D341Med (cell line): ENCODE results near the gene ATP1B1.
A peak's percentile ranks its signal among the peaks of the same experiment; 100 is the strongest.

Experiments used
- DNase-seq: peaks from one replicate; pipeline ENCODE4 v3.0.0; 2012; ENCODE audit warnings: low spot score

Gene ATP1B1

DNA sequence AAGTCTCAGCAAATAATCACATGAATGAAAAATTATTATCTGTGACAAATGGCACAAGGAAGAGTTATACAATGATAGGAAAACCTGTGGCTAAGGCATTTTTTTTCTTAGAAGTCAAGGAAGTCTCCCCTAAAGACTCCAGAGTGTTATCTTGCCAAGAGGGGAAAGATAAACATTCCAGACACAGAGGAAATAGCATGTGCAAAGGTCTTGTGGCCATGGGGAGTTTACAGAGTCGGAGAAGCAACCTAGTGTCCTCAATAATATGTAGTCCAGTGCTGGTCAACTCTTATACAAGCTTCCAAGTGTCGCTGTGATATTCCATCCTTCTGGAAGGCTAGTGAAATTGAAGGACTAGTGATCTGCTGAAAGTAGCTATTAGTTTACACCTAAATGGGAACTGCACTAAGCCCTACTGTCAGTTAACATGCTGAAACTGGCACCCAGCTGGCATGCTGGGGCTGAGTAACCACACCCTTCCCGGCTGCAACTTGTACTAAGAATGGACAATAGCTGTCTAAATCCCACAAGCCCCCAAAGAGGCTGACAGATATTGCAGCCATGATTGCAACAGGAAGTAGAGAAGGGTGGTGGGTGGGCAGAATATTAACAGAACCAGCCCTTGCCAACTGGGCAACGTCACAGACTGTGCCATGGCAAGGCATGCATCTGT lies 11.5 kb upstream of the ATP1B1 start:
- no peak for DNase-seq

DNA sequence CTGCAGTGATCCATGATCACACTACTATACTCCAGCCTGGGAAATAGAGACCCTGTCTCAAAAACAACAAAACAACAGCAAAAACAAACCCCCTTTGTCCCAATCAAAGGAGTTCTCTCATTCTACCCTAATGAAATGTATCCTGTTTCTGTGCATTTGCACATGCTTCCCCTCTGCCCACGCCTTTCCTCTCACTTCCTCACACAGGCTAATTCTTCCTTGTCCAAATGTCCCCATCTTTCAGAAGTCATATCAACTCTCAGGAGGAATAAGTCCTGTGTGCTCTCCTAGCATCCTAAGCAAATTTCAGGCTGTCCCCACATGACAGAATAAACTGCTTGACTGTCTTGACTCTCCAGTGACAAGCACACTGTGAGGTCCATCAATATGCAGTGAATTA lies 8.1 kb upstream of the ATP1B1 start:
- no peak for DNase-seq

DNA sequence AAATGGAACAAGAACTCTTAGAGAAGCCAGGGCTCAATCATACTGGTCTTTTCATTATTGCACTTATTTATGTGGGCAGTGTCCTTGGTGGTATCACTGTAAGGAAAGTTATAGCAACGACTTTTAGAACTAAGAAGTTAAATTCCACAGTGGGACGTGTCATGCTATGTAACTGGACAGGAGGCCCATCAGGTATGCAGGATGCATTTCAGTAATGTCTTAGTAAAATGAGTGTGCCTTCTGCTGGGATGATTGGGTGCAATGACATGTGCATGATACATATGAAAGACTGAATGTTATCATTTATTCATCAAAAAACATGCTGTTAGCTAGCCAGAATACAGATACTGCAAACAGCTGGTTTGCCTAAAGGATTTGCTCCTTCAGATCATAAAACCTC lies 6.9 kb upstream of the ATP1B1 start:
- no peak for DNase-seq

DNA sequence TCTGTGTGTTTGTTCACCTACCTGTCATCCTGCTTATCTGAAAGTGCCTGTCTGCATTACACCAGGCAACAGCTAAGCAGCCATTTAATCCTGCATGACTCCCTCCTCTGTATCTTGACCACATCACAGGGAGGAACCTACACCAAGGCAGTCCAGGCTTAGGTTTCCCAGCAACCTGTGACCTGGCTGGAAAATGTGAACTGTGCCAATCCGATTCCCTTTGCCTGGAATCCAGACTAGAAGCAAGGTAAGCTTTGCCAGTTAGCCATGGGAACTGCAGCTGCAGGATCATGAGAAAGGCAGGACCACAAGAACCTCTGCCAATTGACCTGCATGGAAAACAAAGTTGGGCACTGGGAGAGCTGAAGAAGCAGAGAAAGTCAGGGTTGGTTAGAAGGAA lies 6.3 kb upstream of the ATP1B1 start:
- DNase-seq: no peak

DNA sequence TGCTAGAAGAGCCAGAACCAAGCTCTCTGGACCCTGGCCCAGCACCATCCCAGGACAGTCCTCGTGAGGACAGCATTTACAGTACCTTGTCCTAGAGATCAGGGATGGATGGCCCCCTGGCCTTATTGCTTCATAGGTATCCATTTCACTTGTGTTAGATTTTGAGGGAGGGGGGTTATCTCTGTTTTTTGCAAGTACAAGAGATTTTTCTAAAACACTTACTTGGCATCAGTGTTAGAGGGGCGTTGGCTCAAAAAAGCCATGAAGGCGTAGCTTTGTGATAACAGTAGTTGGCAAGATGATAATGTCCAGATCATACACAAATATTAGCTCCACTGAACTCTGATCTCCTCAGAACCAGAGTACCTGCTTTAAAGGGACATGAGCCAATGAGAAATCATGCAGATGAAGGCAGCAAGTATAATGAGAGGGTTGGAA lies 5.8 kb upstream of the ATP1B1 start:
- DNase-seq: no peak

DNA sequence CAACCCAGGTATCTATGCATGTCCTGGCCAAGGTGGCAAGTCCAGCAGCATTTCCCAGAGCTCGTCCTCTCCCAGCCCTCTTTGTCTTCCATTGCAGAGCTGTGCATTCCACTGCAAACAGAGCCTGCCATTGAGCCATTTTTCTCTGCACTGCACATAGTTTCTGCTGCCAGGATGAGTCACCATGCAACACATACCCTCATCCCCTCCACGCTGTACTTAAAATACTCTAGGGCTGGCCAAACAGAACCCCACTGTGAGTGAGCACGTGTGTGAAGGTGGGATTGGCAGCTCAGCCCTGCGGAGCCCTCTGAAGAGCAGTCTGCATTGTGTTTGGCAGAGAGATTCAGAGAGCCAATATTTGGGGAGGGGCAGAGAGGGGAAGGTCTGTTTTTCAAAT lies 3.9 kb upstream of the ATP1B1 start:
- no peak for DNase-seq

DNA sequence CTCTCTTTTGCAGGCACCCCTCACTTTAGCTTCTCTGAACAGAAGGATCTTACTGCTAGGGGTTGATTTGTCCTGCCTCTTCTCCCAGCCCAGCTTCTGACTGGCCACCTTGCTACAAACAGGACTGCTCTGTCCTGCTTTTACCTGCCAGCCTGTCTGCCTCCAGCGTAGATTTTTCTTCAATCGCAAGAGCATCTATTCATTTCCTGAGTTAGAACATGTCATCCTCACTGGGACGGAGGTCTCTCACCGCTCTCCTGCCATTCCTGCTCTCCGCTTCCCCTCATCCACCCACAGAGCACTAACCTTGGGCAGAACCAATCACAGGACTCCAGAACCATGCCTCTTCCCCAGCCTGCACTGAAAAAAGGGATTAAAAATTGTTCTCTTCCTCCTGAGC lies 3.5 kb upstream of the ATP1B1 start:
- no peak for DNase-seq

DNA sequence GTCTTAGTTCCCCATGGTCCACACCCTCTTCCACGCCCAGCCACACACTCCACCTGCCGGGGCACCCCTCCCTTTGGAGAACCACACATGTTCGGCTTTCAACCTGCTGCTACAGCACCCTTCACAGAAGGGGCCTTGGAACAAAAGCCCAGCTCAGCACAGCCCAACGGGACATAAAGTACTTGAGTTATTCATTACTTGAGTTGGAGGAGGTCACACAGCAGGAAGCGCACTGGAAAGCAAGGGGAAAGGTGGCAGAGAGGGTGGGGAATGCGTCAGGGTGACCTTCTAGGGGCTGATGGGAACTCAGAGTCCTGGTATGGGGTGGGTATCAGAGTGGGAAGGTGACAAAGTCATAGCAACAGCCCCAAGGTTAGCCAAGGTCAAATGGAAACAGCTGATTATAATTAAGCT lies 3.0 kb upstream of the ATP1B1 start:
- DNase-seq: no peak

DNA sequence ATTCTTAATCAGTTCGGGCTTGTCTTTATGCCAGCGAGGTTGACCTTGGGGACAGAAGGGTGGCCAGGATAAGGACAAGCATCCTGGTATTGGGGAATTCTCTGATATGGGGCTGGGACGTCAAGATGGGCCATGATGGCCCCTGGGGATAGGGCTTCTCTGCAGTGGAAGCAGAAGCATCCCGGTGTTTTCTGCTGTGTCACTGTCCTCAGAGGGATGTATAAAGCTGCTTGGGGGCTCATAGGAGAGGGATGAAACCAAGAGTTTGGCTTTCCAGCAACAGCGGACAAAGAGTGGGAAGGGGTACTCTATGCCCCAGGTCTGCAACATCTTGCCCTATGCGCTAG lies 1.4 kb upstream of the ATP1B1 start:
- DNase-seq: no peak

DNA sequence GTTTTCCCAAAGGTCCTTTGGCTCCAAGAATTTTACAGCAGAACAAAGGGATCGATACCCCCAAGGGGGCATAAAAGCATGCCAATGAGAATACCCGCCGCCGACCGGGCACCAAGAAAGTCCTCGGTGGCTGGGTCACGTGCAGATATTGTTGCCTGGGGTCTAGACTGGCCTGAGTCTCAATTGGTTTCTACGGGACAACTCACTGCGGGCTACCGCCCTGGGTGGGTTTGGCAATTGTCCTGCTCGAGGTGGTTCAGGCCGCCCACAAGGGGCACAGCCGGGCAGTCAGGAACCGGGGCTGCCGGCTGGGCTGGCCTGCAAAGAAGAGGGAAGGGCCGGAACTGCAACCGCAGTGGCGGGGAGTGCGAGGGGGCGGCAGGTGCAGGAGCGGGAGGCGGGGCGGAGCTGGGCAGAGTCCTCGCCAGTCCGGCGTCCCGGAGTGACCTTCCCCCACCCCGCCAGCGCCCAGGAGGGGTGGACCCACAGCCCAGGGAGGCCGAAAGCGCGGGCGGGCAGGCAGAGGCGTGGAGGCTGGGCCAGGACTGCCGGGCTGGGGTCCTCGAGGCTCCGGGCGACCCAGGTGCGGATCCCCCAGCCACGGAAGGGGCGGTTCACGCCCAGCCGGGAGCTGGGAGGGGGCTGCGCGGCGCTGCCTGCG lies 926 bp upstream of the ATP1B1 start:
- DNase-seq: no peak

DNA sequence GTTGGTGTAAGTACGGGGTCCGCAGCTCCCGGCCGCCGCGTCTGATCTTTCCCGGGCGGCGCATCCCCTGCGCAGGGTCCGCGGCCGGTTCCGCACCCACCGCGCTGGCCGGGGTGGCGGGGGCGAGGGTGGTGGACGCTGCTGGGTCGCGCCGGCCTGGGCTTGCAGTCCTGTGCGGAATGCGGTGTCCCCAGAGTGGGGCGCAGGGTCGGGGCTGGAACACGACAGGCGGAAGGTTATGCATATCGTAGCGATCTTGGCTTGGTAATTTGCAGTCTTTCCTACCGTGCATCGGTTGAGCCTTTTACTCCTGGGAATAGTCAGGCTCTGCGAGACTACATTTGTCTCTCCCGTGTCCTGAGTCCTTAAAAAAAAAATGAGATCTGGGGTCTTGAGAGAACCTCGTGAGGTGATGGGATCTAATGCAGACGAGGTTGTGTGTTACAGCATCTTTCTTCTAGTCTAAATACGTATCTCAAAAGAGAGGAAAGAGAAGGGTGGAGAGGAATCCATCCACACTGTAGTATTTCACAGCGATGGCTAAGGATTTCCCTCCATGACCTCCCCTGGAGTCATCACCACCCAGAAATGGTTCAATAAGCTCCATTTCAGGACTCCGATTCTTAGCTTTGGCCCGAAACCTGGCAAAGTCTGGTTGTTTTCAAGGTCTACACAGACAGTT lies 572 bp downstream of the ATP1B1 start:
- DNase-seq: no peak

DNA sequence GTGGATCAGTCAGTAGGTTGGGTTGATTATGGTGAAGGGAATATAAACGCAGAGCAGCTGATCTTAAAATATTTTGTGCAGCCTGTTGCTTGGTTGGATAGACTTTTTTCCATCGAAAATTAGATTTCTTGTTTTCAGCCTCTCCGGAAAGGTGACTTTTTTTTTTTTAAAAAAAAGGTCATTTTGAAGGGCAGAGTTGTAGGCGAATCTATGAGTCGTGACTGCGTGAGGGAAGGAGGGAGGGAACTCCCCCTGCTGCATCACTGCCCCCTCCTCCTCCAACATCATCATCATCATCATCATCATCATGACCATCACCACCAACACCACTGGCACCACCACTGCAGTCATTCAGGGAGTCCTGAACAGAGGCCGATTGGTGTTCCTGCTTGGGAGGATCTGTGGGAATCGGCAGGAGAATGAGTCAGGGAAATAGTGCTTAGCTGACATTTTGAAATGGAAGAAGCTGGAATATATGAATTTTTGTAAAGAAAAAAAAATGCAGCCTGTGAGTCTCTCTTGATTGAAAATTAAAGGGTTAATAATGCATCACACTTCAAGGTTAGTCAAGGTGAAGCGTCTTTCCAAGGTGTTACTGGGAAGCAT lies 1.2 kb downstream of the ATP1B1 start:
- no peak for DNase-seq

DNA sequence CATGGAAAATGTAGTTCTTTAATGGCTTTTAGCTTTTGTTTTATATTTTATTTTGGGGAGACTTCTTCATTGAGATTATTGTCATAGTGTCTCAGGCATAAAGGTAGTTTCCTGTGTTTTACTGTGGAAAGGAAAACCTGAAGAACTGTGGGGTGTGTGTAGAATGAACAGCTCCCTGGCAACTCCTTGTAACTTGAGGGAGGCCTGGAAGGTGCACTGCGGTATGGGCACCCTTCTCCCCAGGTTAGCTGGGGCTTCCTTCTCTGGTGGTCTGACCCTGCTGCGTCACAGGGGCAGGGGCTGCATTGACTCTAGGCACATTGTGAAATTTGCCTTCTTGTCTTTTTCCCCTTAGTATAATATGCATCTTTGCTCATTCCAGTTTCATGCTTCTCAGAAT lies 1.7 kb downstream of the ATP1B1 start:
- no peak for DNase-seq

DNA sequence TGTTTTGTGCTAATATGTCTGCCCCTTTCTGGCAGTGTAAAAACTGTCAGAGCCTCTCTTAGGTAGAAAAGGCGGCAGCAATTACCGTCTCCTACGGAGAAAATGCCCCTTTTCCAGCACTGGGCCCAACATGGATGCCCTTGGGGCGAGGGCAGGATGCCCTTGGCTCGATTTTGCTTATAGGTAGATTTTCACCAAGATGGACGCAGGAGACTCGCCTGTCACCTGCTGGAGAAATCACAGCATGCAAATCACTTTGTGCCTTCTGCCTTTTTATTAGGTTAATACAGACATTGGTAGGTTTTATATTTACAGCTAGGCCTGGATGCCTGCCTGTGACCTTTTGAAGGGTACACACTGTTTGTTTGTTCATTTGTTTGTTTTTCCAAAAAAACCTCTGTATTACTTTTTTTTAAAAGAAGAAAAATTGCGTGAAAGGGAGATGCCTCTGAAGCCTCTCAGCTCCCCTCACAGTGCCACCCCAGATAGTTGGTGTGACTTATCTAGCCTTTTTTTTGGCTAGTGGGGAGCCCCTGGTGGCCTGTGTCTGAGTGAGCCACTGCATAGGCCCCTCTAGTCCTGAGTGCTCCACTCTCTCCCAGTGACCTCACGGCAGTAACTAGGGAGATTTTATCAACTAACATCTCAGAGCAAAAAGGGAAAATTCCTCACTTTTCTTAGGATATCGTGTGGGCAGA lies 2.5 kb downstream of the ATP1B1 start:
- peak; percentile 39 for DNase-seq

DNA sequence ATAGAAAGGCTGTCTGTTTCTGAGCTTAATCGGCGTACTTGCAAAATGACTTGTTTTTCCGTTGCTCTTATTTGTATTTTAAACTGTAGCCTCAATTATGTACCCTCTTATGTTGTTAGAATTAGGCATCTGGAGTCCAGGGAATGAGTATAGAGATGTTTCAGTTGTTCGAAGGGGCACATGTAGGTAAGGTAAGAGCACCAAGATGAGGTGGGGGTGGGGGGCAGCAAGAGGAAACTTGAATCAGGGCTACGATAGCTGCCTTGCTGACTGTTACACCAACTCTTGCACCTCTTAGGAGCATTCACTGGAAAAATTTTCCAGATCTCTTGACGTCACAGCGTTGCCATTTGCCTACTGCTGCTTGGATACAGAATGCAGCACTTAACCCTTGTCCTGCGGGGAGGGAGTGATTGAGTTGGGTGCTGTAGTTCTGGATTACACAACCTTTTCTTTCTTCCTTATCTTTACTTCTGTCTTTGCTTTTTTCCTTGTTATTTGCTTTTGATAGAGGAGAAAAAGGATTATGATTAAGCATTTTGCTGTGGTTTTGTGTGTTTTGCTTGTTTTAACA lies 3.2 kb downstream of the ATP1B1 start:
- no peak for DNase-seq

DNA sequence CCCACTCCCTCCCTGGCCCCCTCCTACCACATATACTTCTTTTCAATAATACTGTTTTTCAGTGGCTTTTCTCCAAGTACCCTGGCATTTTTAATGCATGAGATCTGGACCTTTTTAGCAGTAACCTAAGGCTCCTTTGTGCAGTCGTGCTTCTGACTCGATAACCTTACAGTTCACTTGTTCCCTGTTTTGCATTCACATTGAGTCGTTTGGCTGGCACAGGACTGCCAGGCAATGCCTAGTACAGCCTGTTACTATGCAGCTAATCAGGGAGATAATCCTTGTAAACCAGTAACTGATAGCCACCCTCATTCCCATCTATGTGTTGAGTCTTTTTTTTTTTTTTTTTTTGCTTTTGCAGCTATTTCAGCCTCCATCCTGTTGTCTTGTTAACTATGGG lies 3.7 kb downstream of the ATP1B1 start:
- DNase-seq: no peak

DNA sequence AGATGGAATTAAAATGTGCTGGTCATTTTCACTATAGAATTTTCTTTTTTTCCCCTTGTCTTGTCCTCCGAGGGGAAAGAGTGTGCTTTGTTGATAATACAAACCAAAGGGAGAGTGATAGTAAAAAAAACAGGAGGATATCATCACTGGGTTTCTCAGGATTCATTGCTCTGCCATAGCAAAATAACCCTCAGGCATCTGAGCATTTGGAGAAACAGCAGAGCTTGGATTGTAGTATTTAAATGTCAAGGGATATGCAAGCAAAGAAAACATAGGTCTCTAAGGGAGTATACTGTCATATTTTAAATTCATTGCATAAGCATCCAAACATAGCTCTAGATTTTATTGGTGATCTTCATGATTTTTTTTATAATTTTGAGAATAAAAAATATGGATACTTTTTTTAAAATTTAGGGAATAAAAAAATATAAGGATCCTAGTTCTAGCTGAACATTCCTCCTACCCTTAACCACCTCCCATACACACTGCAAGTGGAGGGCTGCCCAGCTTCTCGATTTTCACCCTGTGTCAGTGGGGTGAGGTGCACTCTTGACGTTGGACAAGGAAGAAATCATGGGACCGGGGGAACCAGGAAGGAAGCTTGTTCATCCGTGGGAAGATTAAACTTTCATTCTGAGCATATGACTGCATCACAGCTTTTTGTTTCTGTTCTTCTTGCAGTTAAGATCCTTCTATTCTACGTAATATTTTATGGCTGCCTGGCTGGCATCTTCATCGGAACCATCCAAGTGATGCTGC lies 4.4 kb downstream of the ATP1B1 start:
- DNase-seq: no peak

DNA sequence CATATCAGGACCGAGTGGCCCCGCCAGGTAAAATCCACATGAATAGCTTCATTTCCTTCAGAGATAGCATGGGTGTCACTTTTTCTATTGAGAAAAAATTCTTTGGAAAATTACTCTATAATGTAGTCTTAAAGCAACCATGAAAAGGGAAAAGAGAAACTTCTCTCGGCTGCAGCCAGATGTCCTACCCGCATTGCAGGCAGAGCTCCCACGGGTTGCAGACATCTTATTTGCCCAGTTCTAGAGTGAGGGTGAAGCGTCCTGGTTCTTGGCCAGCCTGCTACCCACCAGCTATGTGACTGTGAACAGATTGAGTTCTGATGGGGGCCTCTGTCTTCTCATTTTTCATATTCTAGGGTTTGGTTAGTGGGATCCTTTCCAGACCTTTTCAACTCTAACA lies 5.0 kb downstream of the ATP1B1 start:
- DNase-seq: no peak

DNA sequence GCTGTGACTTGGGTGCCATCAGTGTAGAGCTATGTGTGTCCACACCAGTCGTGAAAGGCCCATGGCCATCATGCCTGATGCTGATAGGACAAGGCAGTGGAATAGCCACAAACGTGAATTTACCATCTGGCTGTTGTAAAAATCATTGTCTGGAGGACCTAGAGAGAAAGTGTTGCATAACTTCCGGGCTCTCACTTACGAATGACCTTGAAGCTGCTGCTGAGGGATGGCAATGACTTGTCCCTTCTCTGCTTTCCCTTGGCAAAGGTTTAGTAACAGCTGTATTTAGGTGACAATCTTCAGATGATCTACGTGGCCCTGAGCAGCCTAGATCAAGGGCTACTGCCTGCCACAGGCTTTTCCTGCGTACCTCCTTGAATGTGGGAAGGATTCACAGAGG lies 5.8 kb downstream of the ATP1B1 start:
- no peak for DNase-seq

DNA sequence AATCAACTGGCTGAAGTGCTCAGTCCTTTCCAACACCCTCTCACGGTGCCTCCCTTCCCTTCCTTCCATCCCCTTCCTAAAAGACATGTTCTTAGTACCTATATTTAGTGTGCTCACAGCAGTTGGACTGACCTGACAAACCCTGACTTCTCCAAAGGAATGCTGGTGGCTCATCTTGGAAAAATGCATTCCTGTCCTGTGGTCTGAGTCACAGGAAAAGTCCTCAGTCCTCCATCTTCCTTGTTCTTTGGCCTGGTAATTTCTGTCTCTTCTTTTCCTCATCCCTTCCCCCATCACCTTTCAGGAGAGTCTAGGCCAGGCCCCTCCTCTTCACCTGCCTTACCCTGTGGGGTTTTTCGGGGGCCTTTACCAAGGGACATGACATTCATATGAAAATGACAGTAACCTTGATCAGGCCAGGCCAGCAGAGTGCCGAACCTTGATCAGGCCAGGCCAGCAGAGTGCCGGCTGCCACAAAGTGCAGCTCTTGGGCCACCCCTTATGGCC lies 7.2 kb downstream of the ATP1B1 start:
- DNase-seq: no peak

DNA sequence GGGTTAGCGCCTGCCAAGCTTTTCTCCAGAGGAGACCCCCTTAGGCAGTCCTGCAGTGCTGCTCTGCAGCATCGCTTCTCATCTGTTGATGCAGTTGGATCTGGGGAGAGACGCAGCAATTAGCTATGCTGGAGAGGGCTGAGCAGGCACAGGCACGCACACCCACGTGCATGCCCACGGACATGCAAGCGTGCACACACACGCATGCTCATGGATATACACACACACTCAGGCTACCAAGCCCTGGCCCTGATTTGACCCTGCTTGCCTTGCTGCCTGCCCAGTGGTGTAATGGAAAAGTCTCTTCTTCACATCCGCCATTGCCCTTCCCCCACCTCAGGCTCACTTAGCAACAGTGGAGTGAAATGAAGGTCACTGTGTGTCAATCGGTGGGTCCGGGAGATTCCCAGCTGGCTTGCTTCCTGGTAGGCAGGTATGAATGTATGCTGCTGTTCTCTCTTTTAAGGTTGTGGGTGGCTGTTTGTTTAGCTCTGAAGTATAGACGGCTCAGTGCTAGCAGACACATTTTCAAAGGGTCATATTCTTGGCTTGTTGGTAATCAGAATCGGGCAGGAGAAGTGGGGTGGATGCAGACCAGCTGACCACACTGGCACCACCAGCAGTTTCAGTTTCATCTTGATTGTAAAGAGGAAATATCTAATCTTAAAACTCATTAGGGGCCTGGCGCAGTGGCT lies 9.5 kb downstream of the ATP1B1 start:
- no peak for DNase-seq
